Testis (tissue), 3 donors: ENCODE results near the gene GLYR1. TPM values are rescaled to one million over a fixed set of nuclear protein-coding genes. Genes with fewer than 3 reads are reported as not detected.

Experiments
- DNase-seq: peaks from one replicate; pipeline ENCODE4 v3.0.0-alpha.2; 2019
- H3K27ac ChIP-seq, 2 donors: fragments of 200-600 bp; sonication (generic); one replicate each; pipeline ENCODE4 v1.5.1; 2019
- H3K27me3 ChIP-seq: fragments of 200-600 bp; sonication (generic); one replicate; pipeline ENCODE4 v1.5.1; 2019
- H3K36me3 ChIP-seq: fragments of 200-600 bp; sonication (generic); one replicate; pipeline ENCODE4 v1.5.1; 2017; ENCODE audit warnings: low read depth; ENCODE audit errors: missing control alignments
- H3K4me1 ChIP-seq: fragments of 200-600 bp; sonication (generic); one replicate; pipeline ENCODE4 v1.5.1; 2019
- H3K4me3 ChIP-seq, 2 donors: fragments of 200-600 bp; sonication (generic); one replicate each; pipeline ENCODE4 v1.5.1; 2017 to 2019
- H3K9me3 ChIP-seq: fragments of 200-600 bp; sonication (generic); one replicate; pipeline ENCODE4 v1.5.1; 2017
- CTCF ChIP-seq, 3 experiments: fragments of 450-650 bp in 2 of 3; fragments of 200-600 bp in 1 of 3; sonication (generic) in 1 of 3; IDR thresholded peaks; one replicate each; pipeline ENCODE4 v1.5.1; 2016 to 2019; ENCODE audit warnings: antibody characterized with exemption in 3 of 3, mild to moderate bottlenecking in 2 of 3, moderate library complexity in 1 of 3
- POLR2A ChIP-seq: fragments of 450-650 bp; IDR thresholded peaks from one replicate; pipeline ENCODE4 v1.6.1; 2017; ENCODE audit warnings: antibody characterized with exemption, mild to moderate bottlenecking, moderate library complexity
- WGBS, 2 donors: methylation state at CpG; one replicate each; pipeline ENCODE4 v1.1.5; 2018; 5-methylcytosine and 5-hydroxymethylcytosine counted together
- intact Hi-C: fragments of 100-400 bp; cut with DNase I; formaldehyde crosslinking; loops from one replicate; pipeline ENCODE4 v1.15.1; 2023; ENCODE audit warnings: low total_unique reads
- polyA plus RNA-seq: library from polyadenylated mRNA; stranded (reverse); fragments of 350-450 nt; fragmentation: Illumina TruSeq; extraction: RNeasy Lipid Tissue Mini Kit (QIAGEN cat#74804); gene quantifications from one replicate; pipeline ENCODE4 v1.2.3, GENCODE V29; 2014; ENCODE audit warnings: low read depth, low replicate concordance; ENCODE audit not compliant: insufficient read depth
- total RNA-seq, 2 donors: library from RNA; depleted of rRNA; stranded (reverse); fragments of >200 nt; gene quantifications; one replicate each; pipeline ENCODE4 v1.2.3, GENCODE V29; 2016

The GLYR1 gene
- total and polyA plus RNA-seq, 3 donors from 2014 or later, result 66.6 to 83.5 (median 70.5) TPM

- 86 to 89% methylated on average over 9 to 11 of the region's 11 CpGs for WGBS, 2 donors
- TF ChIP-seq POLR2A, result no peak
- no peak for TF ChIP-seq CTCF (IDR thresholded peaks at IDR 0.05)
- Histone ChIP-seq H3K4me1 (no peaks in the 10 kb centered on the region), H3K36me3 (no peaks in the 10 kb centered on the region), H3K9me3 (no peaks in the 10 kb centered on the region), H3K4me3 (no peak overlapping the region), H3K27ac (no peak overlapping the region), H3K27me3 (no peaks in the 10 kb centered on the region)
- no peak for DNase-seq
- intact Hi-C loops, result no loop called here
Measured at GRCh38 chr16:4876646-4877379, 29.7 kb upstream of the GLYR1 start.

GRCh38 chr16:4874666-4875065, 27.6 kb upstream of the GLYR1 start:
- no peak for DNase-seq
- H3K9me3 ChIP-seq, result no peaks in the 10 kb centered on the region
- intact Hi-C loops, result no loop called here
- TF ChIP-seq CTCF (IDR thresholded peaks at IDR 0.05) (no peak), POLR2A (no peak)
- H3K4me3 ChIP-seq, result no peak overlapping the region
- H3K36me3 ChIP-seq, result no peaks in the 10 kb centered on the region
- no peak overlapping the region for H3K27ac ChIP-seq
- no peaks in the 10 kb centered on the region for H3K27me3 ChIP-seq
- no peaks in the 10 kb centered on the region for H3K4me1 ChIP-seq
- 79 to 82% methylated on average over 8 of the region's 8 CpGs for WGBS, 2 donors

GRCh38 chr16:4873091-4873490, 26.0 kb upstream of the GLYR1 start:
- no peaks in the 10 kb centered on the region for H3K36me3 ChIP-seq
- H3K4me3 ChIP-seq, result no peak overlapping the region
- DNase-seq, result no peak
- no peak overlapping the region for H3K27ac ChIP-seq
- no peaks in the 10 kb centered on the region for H3K27me3 ChIP-seq
- H3K9me3 ChIP-seq, result no peaks in the 10 kb centered on the region
- H3K4me1 ChIP-seq, result no peaks in the 10 kb centered on the region
- 80 to 84% methylated on average over 3 of the region's 3 CpGs for WGBS, 2 donors
- intact Hi-C loops, result no loop called here
- TF ChIP-seq CTCF (IDR thresholded peaks at IDR 0.05) (no peak), POLR2A (no peak)

GRCh38 chr16:4871071-4871470, 24.0 kb upstream of the GLYR1 start:
- H3K27ac ChIP-seq, result no peak overlapping the region
- no peaks in the 10 kb centered on the region for H3K36me3 ChIP-seq
- intact Hi-C loops, result no loop called here
- no peaks in the 10 kb centered on the region for H3K9me3 ChIP-seq
- H3K4me3 ChIP-seq, result no peak overlapping the region
- no peaks in the 10 kb centered on the region for H3K4me1 ChIP-seq
- WGBS, 2 donors, result 78 to 83% methylated on average over 4 of the region's 4 CpGs
- H3K27me3 ChIP-seq, result no peaks in the 10 kb centered on the region
- TF ChIP-seq CTCF (IDR thresholded peaks at IDR 0.05), result no peak
- TF ChIP-seq POLR2A, result no peak
- DNase-seq, result no peak

- no peak for DNase-seq
- no peaks in the 10 kb centered on the region for H3K9me3 ChIP-seq
- 93 to 96% methylated on average over 20 to 21 of the region's 21 CpGs for WGBS, 2 donors
- no peaks in the 10 kb centered on the region for H3K4me1 ChIP-seq
- H3K36me3 ChIP-seq, result no peaks in the 10 kb centered on the region
- intact Hi-C loops, result no loop called here
- no peaks in the 10 kb centered on the region for H3K27me3 ChIP-seq
- TF ChIP-seq POLR2A (no peak), CTCF (IDR thresholded peaks at IDR 0.05) (no peak)
- no peak overlapping the region for H3K27ac ChIP-seq
- H3K4me3 ChIP-seq, result no peak overlapping the region
Measured at GRCh38 chr16:4870138-4870671, 23.1 kb upstream of the GLYR1 start.
